SW 1271 (cell line): ENCODE results near the gene PAPOLB.

ENCODE experiments used
- DNase-seq, 2 experiments: peaks; one replicate each; lab custom pipeline; 2025; lab: John Stamatoyannopoulos, UW

The PAPOLB gene

DNA sequence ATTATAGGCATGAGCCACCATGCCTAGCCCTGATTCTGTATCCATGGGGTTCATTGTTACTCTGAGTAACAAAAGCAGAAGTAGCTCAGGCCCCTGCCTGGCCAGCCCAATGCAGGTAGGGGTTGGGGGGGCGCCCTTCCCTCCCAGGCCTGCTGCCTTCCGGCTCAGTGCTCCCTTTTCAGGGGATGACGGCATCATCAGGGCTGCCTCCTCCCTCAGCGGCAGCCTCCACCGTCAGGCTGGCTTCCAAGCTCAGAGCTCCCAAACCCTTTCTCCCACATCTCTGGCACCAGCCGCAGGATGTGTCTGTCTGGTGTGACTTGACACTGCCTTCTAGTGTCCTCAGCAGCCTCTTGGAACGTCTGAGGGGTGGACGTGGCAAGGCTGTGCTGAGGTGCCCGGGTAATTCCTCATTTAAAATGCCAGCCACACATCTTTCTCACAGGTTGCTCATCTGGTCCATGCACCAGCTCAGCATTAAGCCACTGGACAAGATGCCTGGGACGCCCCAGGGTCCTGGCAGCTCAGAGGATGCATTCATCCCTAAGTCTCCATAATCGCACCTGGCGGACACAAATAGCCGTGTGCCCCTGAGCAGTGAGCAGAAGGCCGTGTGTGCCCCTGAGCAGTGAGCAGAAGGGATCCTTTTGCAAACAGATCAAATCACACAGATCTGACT is 38.2 kb downstream of the PAPOLB start:
- no peak for DNase-seq

DNA sequence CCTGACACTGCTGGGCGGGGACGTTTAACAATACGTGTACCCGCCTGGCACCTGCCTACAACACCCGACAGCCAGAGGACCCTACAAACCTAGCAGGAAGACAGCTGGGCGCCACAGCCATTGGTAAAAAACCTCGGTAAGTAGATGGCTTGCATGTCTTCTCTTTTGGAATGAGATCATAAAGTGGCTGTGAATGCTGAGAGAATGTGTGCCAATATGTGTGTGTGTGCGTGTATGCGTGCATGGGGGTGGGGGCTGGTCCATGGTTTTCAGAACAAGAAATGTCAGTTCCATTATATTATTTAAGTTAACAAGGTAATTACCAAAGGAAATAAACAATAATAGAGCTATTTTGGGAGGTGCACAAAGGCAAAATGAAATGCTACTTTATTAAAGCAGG is 39.2 kb downstream of the PAPOLB start:
- DNase-seq = no peak

DNA sequence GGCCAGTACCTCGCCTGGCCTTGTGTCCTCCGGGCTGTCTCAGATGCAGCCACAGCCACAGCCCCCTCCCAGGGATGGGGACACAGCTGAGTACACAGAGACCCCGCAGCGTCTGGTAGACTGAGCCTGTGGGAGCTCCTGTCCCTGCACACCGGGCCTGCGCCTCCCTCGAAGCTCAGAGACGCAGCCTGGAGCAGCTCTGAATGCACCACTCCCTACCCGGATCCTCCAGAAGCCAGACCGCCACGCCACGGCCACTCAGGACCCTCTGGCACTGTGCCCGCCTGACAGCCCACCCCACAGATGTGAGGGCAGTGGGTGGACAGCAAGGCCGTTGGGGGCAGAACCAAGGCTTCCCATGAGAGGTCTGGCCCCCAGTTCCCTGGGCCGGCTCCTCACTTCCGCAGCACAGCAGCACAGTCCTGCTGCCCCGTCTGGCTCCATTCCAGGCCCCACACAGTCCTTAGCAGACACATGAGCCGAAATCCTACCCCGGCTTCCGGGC is 40.8 kb downstream of the PAPOLB start:
- no peak for DNase-seq

DNA sequence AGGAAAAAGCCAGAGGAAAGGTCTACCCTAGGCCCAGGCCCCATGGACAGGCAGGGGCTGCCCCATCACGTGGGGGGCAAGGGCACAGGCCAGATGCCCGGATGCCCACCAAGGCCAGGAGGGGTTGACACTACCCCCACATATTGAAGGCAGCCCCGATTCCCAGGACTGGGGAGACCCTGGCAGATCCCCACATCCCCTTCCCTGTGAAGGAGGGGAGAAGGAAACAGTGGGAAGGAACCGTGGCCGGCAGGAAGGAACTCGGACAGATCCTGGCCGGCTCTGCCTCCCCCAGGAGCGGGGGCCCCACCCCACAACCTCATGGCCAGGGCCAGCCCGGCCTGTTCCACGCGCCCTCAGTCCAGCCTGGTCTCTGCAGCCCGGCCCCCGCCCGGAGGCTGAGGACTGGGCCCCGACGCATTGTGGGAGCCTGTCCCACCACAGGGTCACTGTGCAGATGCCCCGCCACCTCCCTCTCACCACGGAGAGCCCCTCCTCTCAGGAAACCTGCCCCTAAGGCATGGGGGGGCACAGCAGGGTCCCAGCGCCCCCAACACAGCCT is 41.3 kb downstream of the PAPOLB start:
- DNase-seq = no peak

DNA sequence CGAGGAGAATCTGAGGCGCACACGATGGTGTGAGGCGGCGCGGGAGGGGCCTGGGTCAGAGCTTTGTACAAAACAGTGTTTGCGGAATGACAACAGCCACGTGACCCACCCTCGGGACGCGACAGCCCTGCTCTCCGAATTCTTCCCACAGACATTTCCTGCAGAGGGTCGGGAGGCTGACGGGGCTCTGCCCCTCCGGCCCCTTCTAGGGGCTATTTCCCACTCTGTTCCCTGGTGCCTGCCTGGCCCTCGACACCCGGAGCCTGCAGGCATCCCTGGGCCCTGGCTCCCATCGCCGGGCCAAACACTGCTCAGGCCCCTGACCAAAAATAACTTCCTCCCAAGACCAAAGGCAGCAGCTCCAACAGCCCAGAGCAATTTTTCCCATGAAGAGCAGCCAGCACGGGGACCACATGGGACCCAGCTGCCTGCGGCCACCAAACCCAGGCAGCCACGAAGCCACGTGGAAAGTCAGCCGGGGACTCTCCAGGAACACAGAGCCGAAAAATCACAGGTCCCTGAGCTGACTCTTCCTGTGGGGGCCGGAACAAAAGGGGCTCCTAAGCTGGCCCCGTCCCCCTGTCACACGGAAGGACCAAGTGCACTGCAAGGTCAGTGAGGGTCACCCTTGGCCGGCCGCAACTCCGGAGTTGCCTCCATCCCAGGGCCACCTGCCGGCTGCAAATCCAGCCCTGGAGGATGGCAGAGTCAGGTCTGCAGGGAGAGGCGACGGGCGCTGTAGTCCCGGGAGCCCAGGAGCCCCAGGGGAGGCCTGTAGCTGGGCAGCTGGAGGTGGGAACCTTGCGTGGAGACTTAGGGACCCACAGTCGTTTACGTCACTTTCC is 42.0 kb downstream of the PAPOLB start:
- DNase-seq = no peak

DNA sequence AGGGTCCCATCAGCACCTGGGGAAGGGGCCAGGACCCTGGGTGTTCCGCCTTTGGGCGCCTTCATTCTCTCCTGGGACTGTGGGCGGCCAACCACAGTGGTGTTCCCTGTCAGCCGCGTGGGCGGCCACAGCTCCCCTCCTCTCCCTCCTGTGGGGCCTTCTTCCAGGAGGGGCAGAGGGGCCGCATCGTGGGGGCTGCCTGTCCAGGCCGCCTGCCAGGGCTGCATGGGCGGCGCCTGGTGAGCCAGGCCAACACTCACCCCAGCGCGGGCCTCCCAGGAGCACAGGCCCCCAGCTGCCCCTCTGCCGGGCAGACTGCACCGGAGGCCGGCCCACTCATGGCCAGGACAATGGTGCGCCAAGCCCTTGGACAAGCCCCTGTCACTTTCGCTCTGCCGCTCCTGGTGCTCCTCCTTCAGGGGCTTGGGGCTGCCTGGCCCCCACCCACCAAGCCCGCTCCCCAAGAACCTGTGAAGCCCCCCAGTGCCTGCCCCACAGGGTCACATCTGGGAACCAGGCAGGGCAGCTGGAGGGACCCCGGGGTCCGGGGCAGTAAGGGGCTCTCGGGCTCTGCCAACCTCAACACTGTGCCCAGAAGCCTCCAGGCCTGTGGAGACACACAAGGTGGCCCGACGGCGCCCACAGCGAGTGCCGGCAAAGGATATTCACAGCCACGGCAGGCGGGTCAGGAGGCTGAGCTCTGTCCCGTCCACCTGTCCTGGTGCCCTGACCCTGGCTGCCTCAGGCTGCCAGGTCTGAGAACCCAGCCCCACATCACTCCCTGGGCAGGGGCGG is 43.6 kb downstream of the PAPOLB start:
- no peak for DNase-seq

DNA sequence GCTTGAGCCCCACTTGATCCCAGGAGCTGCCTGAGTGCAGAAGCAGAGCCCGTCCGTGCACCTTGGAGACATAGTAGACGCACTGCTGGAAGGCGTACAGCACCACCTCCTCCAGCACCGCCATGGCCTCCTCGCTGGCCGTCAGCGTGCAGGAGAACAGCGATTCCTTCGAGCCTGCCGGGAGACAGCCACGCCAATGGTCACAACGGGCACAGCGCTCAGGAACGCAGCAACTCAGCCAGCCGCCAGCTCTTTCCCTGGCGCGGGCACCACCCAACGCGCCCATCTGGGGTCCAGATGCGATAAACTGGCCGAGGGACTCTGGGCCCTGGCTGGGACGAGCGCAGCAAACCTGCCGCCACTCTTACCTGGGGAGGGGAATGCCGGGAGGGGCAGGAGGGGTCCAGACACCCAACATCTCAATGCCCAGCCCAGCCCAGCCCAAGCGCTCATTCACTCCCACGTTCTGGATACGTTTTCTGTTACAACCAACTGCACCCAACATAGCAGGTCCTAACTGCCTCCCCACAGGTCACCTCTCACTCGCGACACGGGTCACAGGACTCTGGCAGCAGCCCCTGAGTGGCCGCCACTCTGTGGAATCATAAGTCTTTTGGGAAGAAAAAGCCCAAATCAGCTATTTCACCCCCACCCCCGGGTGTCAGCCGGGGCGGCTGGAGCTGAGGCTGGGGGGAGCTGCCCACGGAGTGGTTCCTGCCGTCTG is 44.5 kb downstream of the PAPOLB start:
- DNase-seq = no peak

DNA sequence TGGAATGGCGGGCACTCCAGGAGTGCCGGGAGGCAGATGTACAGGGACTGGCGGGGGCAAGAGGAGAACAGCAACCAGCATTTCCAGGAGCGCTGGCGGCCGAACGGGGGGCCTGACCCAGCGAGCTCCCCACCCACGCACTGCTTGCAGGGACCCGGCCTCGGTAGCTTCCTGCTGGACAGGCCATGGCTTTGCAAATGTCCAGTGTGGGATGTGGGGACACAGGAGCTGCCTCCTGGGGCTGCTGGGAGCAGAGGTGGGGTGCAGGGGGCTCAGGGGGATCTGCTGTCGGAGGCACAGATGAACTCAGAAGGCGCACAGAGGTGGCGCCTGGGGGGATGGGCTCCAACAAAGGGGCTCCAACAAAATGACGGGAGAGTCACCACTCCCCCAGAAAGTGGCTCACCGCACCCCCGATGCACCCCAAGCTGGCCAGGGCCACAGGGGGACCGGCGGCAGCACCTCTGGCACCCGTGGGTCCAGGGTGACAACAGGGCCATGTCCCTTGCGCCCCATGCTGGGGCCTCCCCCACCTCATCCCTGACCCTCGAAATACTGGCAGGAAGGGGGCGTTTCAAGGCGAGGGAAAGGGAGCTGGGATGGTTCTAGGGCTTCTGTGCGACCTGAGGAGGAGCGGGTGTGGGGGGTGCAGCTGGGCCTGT is 45.3 kb downstream of the PAPOLB start:
- DNase-seq = no peak

DNA sequence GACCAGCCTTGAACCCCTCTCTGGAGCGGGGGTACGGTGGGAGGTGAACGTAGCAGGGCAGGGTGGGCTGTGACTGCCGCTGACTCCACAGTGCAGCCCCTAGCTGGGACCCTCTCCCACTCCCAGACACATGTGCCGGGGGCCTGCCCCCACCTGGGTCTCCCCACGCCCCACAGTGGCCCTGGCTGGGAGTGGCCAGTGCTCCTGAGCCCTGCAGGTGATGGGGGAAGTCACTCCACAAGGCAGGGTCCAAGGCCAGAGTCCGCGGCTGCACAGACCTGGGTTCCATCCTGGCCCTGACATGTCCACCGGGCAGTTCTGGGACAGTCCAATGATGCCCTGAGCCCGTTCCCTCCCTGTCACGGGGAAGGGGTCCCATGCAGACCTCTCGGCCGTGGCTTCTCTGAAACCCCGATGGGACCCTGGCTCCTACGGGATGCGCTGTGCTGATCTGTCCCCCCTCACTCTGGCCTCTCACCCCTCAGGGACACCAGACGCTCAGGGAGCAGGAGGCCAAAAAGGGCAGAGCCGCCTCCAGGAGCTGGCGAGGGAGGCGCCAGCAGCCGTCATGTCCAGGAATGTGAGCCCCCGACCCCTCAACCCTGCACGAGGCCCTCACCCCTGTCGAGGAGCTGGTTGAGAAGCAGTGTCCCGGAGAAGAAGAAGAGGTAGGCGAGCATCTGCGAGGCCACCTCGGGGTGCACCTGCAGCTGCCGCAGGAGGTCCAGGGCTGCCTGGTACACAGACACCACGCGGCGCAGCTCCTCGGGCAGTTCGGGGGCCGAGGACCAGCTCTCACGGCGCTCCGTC is 46.0 kb downstream of the PAPOLB start:
- DNase-seq = no peak

DNA sequence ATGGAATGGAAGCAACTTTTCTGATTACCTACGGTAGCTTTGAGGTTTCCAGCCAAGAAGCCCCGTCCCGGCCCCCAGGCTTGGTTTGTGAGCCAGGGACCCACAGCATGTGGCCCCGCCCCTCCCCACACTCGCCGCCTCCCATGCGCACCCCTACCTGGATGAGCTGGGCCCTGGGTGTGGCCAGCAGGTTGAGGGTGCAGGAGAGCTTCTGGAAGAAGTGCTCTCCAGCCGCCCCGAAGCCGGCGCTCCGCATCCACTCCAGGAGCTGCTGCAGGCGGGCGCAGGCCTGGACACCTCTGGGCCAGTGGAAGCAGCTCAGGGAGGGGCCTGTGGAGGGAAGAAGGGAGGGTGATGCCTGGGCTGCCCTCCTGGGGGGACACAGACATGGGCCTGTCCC is 46.7 kb downstream of the PAPOLB start:
- no peak for DNase-seq

DNA sequence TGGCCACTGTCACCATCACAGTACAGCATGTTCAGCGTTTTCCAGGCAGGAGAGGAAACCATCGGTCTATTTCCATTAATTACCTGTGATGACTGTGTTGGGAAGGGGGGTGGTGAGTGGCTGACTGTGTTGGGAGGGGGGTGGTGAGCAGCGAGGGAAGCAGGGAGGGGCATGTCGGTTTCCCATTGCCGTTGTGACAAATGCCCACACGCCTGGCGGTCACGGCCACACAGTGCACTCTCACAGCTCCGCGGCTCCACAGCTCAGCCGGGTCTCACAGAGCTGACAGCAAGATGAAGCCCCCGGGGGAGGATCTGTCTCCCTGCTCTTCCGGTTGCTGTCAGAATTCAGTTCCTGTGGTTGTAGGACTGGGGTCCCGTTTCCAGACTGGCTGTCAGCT is 47.4 kb downstream of the PAPOLB start:
- DNase-seq = no peak

DNA sequence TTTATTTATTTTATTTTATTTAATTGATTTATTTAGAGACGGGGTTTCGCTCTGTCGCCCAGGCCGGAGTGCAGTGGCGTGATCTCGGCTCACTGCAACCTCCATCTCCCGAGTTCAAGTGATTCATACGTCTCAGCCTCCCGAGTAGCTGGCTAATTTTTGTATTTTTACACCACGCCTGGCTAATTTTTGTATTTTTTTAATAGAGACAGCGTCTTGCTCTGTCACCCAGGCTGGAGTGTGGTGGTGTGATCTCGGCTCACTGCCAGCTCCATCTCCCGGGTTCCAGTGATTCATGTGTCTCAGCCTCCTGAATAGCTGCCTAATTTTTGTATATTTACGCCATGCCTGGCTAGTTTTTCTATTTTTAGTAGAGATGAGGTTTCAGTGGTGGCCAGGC is 52.2 kb downstream of the PAPOLB start:
- DNase-seq = no peak

DNA sequence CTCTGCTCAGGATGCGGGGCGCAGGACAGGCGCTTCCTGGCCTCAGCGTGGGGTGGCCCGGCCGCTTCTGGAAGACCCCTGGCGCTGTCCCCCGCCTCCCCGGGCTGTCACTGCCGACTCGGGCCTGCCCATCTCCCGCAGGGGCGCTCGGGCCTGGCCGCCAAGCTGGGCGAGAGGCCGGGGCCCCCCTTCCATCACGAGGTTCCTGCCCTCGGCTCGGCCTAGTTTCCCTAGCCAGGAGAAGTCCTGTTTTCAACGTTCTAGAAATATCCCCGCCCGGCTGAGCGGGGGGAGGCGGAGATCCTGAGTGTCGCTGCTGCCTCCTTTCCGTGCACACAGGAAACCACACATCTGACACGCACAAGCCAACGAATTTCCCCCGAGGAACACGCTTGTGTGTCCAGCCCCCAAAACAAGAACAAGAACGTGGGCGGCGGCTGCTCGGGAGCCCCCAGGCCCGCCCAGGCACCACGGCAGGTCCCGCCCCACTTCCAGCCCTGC is 52.7 kb downstream of the PAPOLB start:
- no peak for DNase-seq

DNA sequence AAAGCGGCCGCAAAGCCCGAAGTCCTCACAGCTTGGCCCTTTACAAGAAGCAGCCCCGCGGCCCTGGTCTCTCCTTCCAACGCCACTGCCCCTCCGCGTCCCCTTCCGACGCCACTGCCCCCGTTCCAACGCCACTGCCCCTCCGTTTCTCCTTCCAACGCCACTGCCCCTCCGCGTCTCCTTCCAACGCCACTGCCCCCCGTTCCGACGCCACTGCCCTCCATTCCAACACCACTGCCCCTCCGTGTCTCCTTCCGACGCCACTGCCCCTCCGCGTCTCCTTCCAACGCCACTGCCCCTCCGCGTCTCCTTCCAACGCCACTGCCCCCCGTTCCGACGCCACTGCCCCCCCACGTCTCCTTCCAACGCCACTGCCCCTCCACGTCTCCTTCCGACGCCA is 53.3 kb downstream of the PAPOLB start:
- DNase-seq = no peak

DNA sequence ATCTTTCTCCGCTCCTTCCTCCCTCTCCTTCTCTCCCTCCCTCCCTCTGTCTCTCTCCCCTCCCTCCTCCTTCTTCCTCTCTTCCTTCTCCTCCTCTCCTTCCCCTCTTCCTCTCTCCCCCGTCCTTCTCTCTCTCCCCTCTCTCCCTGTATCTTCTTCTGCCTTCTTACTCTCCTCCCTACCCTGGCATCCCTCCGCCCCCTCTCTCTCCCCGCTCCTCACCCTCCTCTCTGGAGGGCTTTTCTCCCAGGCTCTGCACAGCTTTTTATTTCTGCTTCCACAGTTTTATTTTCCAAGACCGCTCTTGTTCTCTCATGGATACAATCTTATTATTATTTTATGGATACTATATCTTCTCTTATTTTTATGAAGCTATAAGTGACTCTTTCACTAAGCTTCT is 53.8 kb downstream of the PAPOLB start:
- no peak for DNase-seq
